Testis (tissue), 2 donors: ENCODE measurements around the gene JAKMIP3.

Source experiments
- CTCF ChIP-seq, 3 experiments: fragments of 450-650 bp in 2 of 3; fragments of 200-600 bp in 1 of 3; sonication (generic) in 1 of 3; IDR thresholded peaks; one replicate each; pipeline ENCODE4 v1.5.1; 2016 to 2019; ENCODE audit warnings: antibody characterized with exemption in 3 of 3, mild to moderate bottlenecking in 2 of 3, moderate library complexity in 1 of 3
- POLR2A ChIP-seq: fragments of 450-650 bp; IDR thresholded peaks from one replicate; pipeline ENCODE4 v1.6.1; 2017; ENCODE audit warnings: antibody characterized with exemption, mild to moderate bottlenecking, moderate library complexity

- TF ChIP-seq CTCF (IDR thresholded peaks at IDR 0.05): no peak
- TF ChIP-seq POLR2A: no peak
Measured at GRCh38 chr10:132099389-132100090, 33.8 kb downstream of the JAKMIP3 start.
